Middle frontal gyrus (tissue), 1 donor: Measurements from ENCODE around the gene JARID2.

Experiments used
- DNase-seq: peaks from one replicate; pipeline ENCODE4 v3.0.0-alpha.2; 2015; ENCODE audit warnings: low spot score; ENCODE audit errors: extremely low spot score

The JARID2 gene

DNA sequence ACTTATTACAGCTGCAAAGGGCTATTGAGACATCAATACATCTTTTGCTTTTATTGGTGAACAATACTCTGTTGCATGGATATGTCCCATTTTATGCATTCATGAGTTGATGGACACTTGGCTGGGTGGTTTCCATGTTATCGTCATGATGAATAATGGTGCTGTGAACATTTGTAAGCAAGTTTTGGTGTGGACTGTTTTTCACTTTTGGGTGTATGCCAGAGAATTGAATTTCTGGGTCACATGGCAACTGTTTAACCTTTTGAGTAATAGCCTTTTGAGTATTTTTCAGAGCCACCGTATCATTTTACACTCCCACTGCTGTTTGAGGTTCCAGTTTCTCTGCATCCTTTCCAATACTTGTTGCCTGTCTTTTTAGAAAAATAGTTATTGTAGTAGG is 107.0 kb downstream of the JARID2 start:
- no peak for DNase-seq

DNA sequence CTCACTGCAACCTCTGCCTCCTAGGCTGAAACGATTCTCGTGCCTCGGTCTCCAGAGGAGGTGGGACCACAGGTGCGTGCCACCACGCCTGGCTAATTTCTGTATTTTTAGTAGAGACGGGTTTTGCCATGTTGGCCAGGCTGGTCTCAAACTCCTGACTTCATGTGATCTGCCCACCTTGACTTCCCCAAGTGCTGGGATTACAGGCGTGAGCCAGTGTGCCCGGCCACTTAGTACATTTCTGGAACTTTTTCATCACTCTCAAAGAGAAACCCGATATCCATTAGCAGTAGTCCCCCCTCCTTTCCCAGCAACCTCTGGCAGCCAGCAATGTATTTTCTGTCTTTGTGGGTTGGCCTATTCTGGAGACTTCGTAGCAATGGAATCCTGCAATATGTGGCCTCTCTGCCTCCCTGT is 109.8 kb downstream of the JARID2 start:
- no peak for DNase-seq

DNA sequence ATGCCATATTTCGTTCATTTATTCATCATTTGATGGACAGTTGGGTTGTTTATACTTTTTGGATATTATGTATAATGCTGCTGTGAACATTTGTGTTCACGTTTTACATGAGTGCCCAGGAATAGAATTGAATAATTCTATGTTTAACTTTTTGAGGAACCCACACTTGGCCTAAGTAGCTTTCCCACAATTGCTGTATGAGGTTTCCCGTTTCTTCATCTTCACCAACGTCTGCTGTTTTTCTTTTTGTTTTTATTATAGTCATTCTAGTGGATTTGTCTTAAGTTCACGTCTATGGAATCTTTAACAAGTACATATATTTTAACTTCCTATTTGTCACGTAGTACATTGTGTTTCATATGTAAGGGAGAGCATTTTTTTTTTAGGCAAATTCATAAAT is 110.3 kb downstream of the JARID2 start:
- DNase-seq, result no peak

DNA sequence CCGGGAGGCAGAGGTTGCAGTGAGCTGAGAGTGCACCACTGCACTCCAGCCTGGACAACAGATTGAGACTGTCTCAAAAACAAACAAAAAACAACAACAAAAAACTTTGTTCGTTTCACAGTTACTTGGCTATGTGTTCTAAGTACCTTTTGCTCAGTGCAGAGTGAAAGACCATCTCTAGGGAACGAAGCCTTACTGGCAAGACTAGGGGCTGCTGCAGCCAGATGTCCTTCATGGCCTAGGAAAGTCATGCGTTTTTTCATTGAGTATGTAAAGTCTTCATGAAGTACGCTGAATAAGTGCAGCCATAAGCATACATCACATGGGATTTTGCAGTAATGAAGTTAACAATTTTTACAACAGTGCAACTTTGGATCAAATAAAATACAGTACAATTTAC is 111.1 kb downstream of the JARID2 start:
- DNase-seq, result no peak

DNA sequence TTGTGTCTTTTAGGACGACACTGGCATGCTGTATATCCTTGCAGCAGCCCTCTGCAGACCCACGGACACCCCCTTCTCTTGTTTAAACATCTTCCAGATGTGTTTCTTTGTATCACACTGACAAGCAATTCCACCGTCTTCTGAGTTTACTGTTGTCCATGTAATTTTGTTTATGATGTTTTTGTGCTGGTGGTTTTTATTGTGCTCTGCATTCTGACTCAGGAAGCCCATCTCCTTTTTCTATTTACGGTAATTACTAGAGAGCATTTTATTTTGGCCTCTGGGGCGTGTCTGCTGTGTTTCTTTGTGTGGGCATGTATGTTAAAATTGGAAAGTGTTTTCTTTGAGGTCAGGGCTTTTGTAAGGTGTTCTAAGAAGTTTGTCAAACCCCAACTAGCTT is 111.9 kb downstream of the JARID2 start:
- DNase-seq, result no peak

DNA sequence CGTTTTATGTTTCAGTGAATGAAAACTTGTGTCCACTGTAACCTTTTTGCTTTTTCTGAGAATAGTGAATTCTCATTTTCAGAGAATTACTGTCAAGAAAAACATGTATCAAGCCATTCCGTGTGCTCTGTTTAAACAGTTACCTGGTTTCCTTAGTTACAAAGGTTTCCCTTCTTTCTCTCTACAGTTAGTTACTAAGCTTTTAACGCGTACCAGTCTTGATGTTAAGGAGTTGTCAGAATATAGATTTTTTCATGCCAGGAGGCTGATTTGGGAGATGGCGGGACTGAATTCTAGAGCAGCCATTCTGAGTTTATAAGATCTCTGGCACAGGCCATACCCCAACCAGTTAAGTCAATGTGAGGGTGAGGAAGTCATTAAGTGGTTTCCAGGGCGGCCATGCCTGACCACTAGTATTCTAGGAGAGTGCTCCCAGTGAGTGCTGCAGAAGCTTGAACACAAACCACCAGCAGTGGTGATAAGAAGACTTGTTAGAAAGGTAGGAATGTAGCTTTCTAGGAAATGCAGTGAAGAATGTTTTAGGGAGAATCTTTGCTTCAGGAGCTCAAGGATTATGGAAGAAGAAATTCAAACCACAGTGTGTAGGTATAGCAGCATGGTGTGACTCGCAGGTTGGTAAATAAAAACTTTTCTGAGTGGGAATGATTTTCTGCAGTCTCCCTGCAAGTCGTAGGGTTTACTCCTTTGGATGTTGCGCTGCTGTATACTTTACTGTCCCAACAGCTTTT is 112.9 kb downstream of the JARID2 start:
- DNase-seq, result no peak

DNA sequence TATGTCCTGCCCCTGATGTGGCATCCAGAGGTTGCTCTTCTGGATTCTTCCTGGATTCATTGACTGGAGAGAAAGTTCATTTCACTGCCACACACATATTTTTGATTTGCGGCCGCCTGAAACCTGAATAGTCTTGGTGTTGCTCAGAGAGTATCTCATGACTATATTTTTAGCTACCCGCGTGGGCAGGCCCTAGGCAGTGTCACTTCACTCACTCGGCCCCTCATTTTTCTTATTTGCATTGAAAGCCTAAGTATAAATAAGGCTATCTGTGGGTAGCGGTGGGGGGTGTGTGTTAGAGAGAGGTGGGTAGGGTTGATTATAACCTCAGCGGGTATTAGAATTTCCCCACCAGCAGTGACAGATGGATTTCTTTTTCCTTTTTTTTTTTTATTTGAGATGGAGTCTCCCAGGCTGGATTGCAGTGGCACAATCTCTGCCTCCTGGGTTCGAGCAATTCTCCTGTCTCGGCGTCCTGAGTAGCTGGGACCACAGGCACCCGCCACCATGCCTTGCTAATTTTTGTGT is 113.5 kb downstream of the JARID2 start:
- DNase-seq, result no peak

DNA sequence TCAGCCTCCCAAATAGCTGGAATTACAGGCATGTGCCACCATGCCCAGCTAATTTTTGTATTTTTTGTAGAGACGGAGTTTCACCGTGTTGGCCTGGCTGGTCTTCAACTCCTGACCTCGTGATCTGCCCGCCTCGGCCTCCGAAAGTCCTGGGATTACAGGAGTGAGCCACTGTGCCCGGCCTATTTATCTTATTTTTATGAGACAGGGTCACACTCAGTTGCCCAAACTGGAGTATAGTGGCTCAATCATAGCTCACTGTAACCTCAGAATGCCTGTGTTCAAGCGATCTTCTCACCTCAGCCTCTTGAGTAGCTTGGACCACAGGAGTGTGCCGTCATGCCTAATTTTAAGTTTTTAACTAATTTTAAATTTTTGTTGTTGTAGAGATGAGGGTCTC is 114.4 kb downstream of the JARID2 start:
- DNase-seq, result no peak

DNA sequence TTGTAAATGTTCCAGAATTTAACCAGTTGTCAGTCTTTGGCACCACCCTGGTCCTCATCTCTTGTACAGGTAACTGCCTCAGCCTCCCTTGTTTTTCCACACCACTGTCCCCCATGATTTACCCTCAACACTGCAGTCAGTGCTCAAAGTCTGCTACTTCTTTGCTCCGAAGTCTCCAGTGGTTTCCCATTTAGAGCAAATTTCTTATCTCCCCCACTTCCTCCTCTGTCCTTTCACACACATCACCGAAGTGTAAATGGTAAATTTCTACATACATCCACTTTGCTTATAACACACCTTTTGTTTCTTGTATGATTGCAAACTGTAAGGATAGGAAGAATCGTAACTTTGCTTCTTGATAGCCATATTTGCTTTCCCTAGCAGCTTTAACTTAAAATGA is 115.3 kb downstream of the JARID2 start:
- no peak for DNase-seq

DNA sequence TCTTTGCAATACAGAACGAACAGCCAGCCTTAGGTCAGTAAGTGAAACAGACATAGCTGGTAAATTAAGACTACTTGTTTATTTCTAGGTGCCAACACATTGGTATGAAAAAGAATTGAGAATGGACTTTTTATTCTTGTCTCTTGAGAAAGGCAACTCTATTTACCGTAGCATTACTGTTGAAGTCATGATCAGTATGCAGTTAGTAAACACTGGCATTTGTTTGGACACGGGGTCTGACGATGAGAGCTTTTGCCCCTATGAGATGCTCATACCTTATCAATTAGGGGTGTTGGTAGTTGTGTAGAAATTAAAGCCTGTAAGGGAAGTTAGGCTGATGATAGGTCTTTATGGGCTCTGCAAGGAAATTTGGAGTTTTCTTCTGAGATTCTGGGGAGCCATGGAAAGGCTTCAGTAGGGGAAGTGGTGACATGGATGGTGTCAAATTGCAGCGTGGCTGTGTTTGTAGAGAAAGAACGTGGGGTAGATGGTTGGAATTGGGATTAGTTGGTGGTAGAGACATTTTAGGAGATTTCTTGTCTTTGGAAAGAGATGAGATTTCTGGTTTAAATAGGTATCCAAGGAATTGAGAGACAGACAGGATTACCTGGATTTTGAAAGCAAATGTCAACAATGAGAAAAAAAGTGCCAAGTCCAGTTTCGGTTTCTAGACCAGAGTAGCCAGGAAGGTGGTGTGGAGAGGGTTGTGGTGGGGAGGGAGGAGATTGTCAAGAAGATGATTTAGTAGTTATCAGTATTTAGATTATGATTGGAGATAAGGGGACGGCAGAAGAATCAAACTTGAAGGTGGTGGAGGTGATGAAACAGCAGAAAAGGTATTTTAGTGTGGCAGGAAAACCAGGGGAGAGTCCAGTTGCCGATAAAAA is 116.6 kb downstream of the JARID2 start:
- no peak for DNase-seq

DNA sequence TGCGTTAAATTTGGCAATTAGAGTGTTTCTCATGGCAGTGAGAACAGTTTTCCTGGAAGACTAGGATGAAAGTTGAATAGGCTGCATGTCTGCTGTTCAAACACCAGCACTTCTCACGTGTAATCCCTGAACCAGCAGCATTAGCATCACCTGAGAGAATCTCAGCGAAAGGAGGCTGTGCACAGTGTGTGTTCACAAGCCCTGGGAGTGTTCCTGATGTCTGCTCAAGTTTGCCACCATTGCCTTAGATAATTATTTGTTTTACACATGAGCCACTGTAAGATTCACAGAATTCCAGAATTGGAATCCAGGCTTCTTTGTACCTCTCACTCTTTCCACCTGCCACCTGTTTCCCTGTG is 117.3 kb downstream of the JARID2 start:
- no peak for DNase-seq

DNA sequence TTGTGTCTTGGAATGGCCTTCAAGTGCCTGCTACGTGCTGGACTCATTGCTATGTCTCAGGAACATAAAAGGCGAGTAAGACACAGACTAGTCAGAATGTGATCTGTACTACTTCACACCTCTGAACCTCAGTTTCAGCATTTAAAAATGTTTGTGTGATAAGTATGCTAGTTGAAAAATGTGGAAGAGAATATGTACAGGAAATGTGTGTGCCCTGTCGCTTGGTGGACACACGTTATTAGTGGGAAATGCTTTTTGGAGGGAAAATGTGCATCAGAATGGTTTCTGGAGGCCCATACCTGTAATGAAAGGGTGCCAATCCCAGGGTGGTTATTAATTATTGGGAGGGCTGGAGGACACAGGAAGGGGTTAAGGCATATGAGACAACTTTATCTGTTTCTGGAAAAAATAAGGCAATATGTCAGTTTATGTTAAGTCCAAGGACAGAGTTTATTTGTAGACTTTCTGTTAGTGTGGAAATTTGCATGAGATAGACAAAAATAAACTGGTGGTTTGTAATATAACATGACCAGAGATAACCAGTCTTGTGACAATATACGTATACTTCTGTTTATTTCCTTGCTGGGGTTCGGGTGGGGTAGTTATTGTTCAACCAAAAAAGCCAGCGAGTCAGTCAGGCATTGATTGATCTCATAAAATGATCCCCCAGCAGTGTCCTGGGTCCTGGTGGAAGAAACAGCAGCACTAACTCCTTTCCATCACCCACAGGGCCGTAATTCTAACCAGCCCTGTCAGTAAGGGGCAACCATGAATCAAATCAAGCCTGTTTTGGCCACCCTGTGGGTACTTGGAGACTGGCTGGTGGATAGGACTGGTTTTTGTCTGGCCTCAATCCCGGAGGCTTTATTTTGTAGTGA is 117.9 kb downstream of the JARID2 start:
- DNase-seq, result no peak

DNA sequence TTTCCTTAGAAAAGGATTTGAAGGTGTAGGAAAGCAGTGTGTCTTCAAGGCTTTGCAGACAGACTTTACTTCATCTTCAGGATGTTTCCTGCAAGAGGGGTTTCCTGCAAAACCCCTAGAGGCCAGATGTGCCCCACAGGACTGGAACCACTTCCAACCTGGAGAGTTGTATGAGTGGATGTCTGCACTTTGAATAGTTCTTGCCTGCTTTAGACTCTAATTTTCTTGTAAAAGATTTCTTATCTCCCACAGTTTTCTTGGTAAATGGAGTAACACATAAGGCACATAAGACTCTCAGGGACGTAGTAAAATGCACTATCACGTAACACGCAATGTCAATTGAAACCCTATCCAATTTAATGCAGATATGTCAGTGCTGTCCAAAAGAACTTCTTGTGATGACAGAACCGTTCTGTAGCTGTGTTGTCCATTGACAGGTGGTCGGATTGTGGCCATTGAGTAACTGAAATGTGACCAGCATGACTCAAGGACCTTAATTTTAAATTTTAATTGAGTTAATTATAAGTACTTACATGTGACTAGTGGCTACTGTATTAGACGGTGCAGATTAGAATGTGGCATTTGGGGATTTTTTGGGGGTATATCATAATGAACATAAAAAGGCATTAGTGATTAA is 118.7 kb downstream of the JARID2 start:
- no peak for DNase-seq

DNA sequence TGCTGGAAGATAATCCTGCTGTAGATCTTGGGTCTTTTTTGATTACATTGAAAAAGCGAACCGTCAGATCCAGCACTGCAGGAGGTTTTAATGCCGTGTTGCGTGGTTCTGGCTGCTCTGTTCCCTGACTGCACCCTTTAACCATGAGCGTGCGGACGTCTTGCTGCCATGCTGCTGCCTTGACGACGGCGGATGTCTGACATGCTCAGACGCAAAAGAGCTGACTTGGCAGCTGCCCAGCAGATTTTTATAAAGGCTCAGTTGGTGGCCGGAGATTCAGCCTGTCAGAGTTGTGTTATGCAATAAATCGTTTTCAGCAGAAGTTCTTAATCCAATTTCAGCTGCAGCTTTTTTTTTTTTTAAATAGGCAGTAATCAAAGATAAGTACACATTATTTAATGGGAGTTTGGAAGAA is 119.4 kb downstream of the JARID2 start:
- peak; percentile 40 for DNase-seq

DNA sequence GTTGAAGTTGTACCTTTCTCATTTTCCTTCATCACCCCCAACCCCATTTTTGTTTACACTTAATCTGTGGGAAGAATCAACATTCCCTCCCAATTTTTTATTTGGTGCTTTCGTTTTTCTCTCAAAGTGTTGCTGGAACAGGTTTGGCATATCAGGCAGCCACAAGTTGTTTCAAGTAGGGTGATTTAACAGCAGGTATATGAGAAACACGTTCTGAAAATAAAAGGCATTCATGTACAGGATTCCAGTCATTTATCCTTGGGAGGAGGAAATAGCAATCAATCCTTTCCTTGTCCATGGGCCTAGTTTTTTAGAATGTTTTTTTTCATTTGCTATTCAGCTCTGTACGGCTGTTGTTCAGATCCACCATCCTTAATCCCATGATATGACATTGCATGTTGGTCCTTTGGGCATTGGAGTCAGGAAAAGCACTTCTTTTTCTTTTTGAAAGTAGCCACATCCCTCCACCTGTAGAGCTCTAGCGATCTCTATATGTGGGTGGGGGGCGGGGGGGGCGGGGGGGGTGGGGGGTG is 120.2 kb downstream of the JARID2 start:
- no peak for DNase-seq

DNA sequence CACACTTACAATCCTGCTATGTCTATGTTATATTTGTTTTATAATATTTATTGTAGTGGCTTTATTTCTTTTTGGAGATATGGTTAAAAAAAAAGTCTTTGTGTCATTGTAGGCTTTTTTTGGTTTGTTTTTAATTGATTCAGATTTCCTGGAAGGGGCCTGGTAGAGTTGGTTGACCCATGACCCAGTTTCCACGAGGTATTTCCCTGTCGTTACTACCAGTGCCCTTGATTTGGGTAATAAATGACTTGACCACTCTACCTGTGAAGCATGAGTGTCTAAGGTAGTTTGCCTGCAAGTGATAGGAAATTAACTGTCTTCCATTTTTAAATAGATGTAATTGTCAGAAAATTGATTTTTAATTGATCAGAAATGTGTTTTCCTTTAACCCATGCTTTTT is 121.0 kb downstream of the JARID2 start:
- no peak for DNase-seq

DNA sequence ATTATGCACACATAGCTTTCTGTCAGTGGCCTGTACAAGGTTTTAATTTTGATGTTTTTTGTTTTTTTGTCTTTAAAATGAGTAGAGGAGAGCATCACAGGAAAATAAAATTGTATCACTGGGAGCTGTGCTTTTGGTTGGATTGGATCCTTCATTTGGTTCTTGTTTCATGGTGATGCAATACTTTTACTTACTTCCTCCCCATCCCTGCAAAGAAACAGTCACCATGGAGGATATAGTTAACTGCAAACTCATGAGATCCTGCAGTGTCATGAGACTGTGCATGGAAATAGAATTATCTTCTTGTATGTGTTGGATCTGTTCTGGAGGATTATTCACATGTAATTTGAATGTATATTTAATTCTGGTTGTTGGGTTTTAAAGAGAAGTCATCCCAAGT is 122.3 kb downstream of the JARID2 start:
- DNase-seq, result no peak

DNA sequence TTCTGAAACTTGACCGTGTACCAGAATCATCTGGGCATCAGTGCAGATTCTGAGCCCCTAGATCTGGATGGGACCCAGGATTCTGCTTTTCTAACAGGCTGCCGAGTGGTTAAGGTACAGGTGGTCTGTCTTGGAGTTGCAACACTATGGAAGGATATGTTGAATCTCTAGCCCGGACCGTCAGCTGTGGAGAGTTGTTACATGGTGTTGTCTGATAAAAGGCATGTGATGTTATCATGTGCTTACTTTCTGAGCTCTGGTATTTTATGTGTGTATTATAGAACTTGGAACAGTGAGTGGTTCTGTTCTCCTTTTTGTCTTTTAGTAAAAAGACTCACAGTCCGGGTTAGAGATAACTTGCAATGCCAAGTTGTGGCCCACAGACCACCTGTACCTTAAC is 123.0 kb downstream of the JARID2 start:
- no peak for DNase-seq

DNA sequence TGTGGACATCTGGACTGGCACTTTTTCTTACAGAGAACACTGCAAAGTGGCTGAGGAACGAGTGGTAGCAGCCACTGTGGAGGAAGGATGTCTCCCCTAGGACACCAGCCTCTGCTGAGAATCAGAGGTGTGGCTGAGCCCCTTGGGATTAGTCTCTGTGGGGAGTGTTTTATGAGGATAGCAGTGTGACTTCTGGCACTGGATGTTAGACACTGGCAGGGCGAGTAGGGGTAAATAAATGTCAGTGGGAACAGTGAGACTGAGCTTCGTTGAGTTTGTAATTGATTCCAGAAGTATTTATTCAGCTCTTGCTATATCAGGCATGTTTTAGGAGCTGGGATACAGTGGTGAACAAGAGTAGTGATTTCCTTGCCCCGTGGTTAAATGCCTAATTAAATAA is 124.0 kb downstream of the JARID2 start:
- DNase-seq, result no peak

DNA sequence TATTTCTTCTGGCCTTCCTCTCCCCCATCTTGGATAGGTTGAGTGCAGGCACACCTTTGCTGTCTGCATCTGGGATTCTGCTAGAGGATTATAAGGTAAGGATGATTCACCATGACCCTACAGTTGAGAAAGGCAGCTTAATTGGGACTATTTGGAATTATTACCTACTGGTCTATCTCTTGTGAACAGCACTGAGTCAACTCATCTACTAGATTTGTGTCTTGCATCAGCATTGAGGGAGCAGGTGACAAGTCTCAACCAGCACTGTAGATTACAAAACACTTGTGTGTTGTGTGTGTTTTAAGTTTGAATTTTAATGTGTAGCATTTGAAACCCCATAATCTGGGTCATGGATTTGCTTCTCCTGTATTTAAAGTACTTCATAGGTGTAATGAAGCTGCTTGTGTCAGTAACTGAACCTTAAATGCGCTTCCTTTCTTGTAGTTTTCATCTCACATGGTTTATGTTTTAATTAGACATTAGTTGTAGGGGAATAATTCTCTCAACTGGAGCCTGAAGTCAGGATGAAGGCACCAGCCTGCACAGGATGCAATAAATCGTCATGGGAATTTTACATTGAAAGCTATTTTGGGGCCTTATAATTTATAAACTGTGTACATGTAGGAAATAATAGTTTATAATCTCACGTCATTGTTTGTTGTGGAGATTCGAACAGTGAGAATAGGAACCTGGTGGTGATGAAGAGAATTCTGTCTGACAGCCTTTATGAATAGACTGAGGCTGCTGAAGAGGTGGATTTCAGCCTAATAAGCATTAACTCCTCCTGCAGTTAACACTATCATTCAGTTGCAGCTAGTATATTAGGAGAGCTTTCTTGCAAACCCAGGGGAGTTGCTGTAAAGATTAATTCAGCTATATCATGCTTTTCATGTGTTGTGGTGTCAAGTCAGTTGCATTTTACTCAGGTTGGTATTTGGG is 125.1 kb downstream of the JARID2 start:
- no peak for DNase-seq
